ENCODE measurements around the gene RABEP1. TPM values are rescaled to one million over a fixed set of nuclear protein-coding genes. Genes with fewer than 3 reads are reported as not detected.
A peak's percentile ranks its signal among the peaks of the same experiment; 100 is the strongest.
"Not testable (repeated sequence)": the region's sequence is repeated elsewhere in the genome, so short reads cannot be mapped to it uniquely, and the experiment has no call there.

RABEP1 gene
- total RNA-seq, 1 donor from 2014 or later: 67.5 TPM

GRCh38 chr17:5424909-5425308 lies 142.8 kb downstream of the RABEP1 start:
- POLR2A ChIA-PET: interaction anchor here (0.7 kb wide), 1 partner anchor 39 kb away, joined by 3 read pairs; no protein-coding TSS in a partner anchor
- no peaks in the 10 kb centered on the region for H3K9me3 Mint-ChIP-seq
- CTCF ChIA-PET: no interaction called here
- peaks cover 91% of the 10 kb centered on the region for H3K36me3 Mint-ChIP-seq (ENCODE audit: low read depth)
- intact Hi-C loops (cut with micrococcal nuclease): no loop called here
- ATAC-seq (ENCODE audit: low read depth): no peak
- TF ChIP-seq CTCF (IDR thresholded peaks at IDR 0.05): no peak
- H3K27me3 Mint-ChIP-seq: no peaks in the 10 kb centered on the region
- H3K4me3 Mint-ChIP-seq: no peak overlapping the region
- H3K27ac Mint-ChIP-seq: no peak overlapping the region
- no peak for DNase-seq
- H3K4me1 Mint-ChIP-seq: peaks cover 28% of the 10 kb centered on the region

- intact Hi-C loops (cut with micrococcal nuclease): no loop called here
- Mint-ChIP-seq H3K36me3 (ENCODE audit: low read depth) (peaks cover 89% of the 10 kb centered on the region), H3K27ac (no peak overlapping the region), H3K4me1 (peaks cover 26% of the 10 kb centered on the region), H3K9me3 (no peaks in the 10 kb centered on the region), H3K4me3 (no peak overlapping the region), H3K27me3 (no peaks in the 10 kb centered on the region)
- DNase-seq (no peak), ATAC-seq (ENCODE audit: low read depth) (no peak)
- POLR2A ChIA-PET: interaction anchor here (0.7 kb wide), 1 partner anchor 38 kb away, joined by 3 read pairs; no protein-coding TSS in a partner anchor
- no peak for TF ChIP-seq CTCF (IDR thresholded peaks at IDR 0.05)
- CTCF ChIA-PET: interaction anchor here (1.9 kb wide), 1 partner anchor 14 kb away, joined by 7 read pairs; the partner anchor contains the start of gene C1QBP
Observed at GRCh38 chr17:5425826-5426225, 143.7 kb downstream of the RABEP1 start.

GRCh38 chr17:5429191-5429887 lies 147.3 kb downstream of the RABEP1 start:
- intact Hi-C loops (cut with micrococcal nuclease): no loop called here
- no peaks in the 10 kb centered on the region for H3K27me3 Mint-ChIP-seq
- ATAC-seq (ENCODE audit: low read depth) (no peak), DNase-seq (no peak)
- CTCF ChIA-PET: no interaction called here
- POLR2A ChIA-PET: interaction anchor here (1.2 to 1.8 kb wide), 3 partner anchors 8 to 10 kb away, joined by 4 to 7 read pairs (median 5); partner anchors contain the start of genes C1QBP, NUP88 and RPAIN
- peaks cover 90% of the 10 kb centered on the region for H3K36me3 Mint-ChIP-seq (ENCODE audit: low read depth)
- TF ChIP-seq CTCF (IDR thresholded peaks at IDR 0.05): no peak
- no peak overlapping the region for H3K4me3 Mint-ChIP-seq
- H3K27ac Mint-ChIP-seq: peak overlapping the region; percentile 47
- H3K4me1 Mint-ChIP-seq: peaks cover 6% of the 10 kb centered on the region
- no peaks in the 10 kb centered on the region for H3K9me3 Mint-ChIP-seq

GRCh38 chr17:5430413-5430999 lies 148.4 kb downstream of the RABEP1 start:
- no peak for TF ChIP-seq CTCF (IDR thresholded peaks at IDR 0.05)
- ATAC-seq (ENCODE audit: low read depth): no peak
- Mint-ChIP-seq H3K27me3 (no peaks in the 10 kb centered on the region), H3K36me3 (ENCODE audit: low read depth) (peaks cover 90% of the 10 kb centered on the region), H3K4me1 (peaks cover 5% of the 10 kb centered on the region), H3K4me3 (no peak overlapping the region), H3K9me3 (no peaks in the 10 kb centered on the region), H3K27ac (peak overlapping the region; percentile 61)
- ChIA-PET CTCF (interaction anchor here (0.6 to 1.2 kb wide), 2 partner anchors 9 to 11 kb away, joined by 3 to 4 read pairs; no protein-coding TSS in a partner anchor), POLR2A (interaction anchor here (1.7 kb wide), 1 partner anchor 7 kb away, joined by 5 read pairs; no protein-coding TSS in a partner anchor)
- DNase-seq: no peak
- intact Hi-C loops (cut with micrococcal nuclease): no loop called here

- H3K36me3 Mint-ChIP-seq (ENCODE audit: low read depth): peaks cover 88% of the 10 kb centered on the region
- H3K27me3 Mint-ChIP-seq; POLR2A ChIA-PET; H3K4me1 Mint-ChIP-seq; H3K27ac Mint-ChIP-seq; DNase-seq; H3K9me3 Mint-ChIP-seq; intact Hi-C loops (cut with micrococcal nuclease); ATAC-seq (ENCODE audit: low read depth); H3K4me3 Mint-ChIP-seq: not testable (repeated sequence)
- CTCF ChIA-PET: interaction anchor here (1.2 kb wide), 1 partner anchor 10 kb away, joined by 3 read pairs; no protein-coding TSS in a partner anchor
Observed at GRCh38 chr17:5431234-5431633, 149.2 kb downstream of the RABEP1 start.
